WTC11 (cell line): ENCODE measurements around the gene EDARADD. TPM values are rescaled to one million over a fixed set of nuclear protein-coding genes. Genes with fewer than 3 reads are reported as not detected.

Experiments used
- ATAC-seq: fragments of 200-7000 bp; cut with Tn5 transposase; 2 replicates; pipeline ENCODE4 v1.10.0; 2021; ENCODE audit warnings: mild to moderate bottlenecking, moderate library complexity
- CTCF ChIA-PET: fragments of 300-600 bp; sonication (Branson Sonifier 250); formaldehyde crosslinking; loops from one replicate; lab custom pipeline; 2021; ENCODE audit warnings: antibody characterized with exemption; lab: Charles Lee
- POLR2A ChIA-PET: fragments of 350-600 bp; sonication (Branson Sonifier 250); formaldehyde crosslinking; loops from one replicate; lab custom pipeline; 2021; ENCODE audit warnings: antibody characterized with exemption; lab: Charles Lee
- DNase-seq: peaks from one replicate; pipeline ENCODE4 v3.0.0; 2021; ENCODE audit warnings: low spot score
- H3K27ac Mint-ChIP-seq: 2 replicates; pipeline ENCODE4 v1.8.0; 2021; ENCODE audit warnings: mixed read lengths
- H3K27me3 Mint-ChIP-seq: 2 replicates; pipeline ENCODE4 v1.8.0; 2021; ENCODE audit warnings: low read depth, mild to moderate bottlenecking, moderate library complexity, mixed read lengths
- H3K36me3 Mint-ChIP-seq: 2 replicates; pipeline ENCODE4 v1.8.0; 2021; ENCODE audit warnings: mixed read lengths
- H3K4me1 Mint-ChIP-seq: 2 replicates; pipeline ENCODE4 v1.8.0; 2022; ENCODE audit warnings: mixed read lengths
- H3K4me3 Mint-ChIP-seq: 2 replicates; pipeline ENCODE4 v1.8.0; 2021; ENCODE audit warnings: mild to moderate bottlenecking, moderate library complexity, mixed read lengths
- H3K9me3 Mint-ChIP-seq: 2 replicates; pipeline ENCODE4 v1.8.0; 2021; ENCODE audit warnings: mixed read lengths
- CDX4 ChIP-seq: fragments of 250-450 bp; sonication (Bioruptor Pico); IDR thresholded peaks from 2 replicates; pipeline ENCODE4 v1.9.0; 2021; ENCODE audit warnings: moderate library complexity, mild to moderate bottlenecking, inconsistent platforms, borderline replicate concordance
- ERG ChIP-seq: fragments of 250-450 bp; sonication (Bioruptor Pico); IDR thresholded peaks from 2 replicates; pipeline ENCODE4 v1.8.0; 2021; ENCODE audit warnings: mild to moderate bottlenecking
- GABPB1 ChIP-seq: sonication (generic); formaldehyde crosslinking; IDR thresholded peaks from 2 replicates; pipeline ENCODE4 v1.8.1; 2023; ENCODE audit warnings: mild to moderate bottlenecking, missing genetic modification reagents
- IRF2 ChIP-seq: sonication (generic); formaldehyde crosslinking; IDR thresholded peaks from 2 replicates; pipeline ENCODE4 v1.8.0; 2022; ENCODE audit warnings: low read depth, missing genetic modification reagents, borderline replicate concordance
- JAZF1 ChIP-seq: fragments of 250-450 bp; sonication (Bioruptor Pico); IDR thresholded peaks from 2 replicates; pipeline ENCODE4 v1.9.0; 2021; ENCODE audit warnings: moderate library complexity, mild to moderate bottlenecking, inconsistent platforms
- JUN ChIP-seq: sonication (generic); formaldehyde crosslinking; IDR thresholded peaks from 2 replicates; pipeline ENCODE4 v1.8.0; 2023; ENCODE audit warnings: mild to moderate bottlenecking, missing genetic modification reagents
- MLX ChIP-seq: sonication (generic); formaldehyde crosslinking; IDR thresholded peaks from 2 replicates; pipeline ENCODE4 v1.8.1; 2023; ENCODE audit warnings: mild to moderate bottlenecking, missing genetic modification reagents, moderate library complexity
- MYBL2 ChIP-seq: sonication (generic); formaldehyde crosslinking; IDR thresholded peaks from 2 replicates; pipeline ENCODE4 v1.8.1; 2023; ENCODE audit warnings: mild to moderate bottlenecking, moderate library complexity, missing genetic modification reagents
- NFATC4 ChIP-seq: fragments of 250-450 bp; sonication (Bioruptor Pico); IDR thresholded peaks from 2 replicates; pipeline ENCODE4 v1.9.0; 2021; ENCODE audit warnings: mild to moderate bottlenecking
- OVOL2 ChIP-seq: fragments of 250-450 bp; sonication (Bioruptor Pico); IDR thresholded peaks from 2 replicates; pipeline ENCODE4 v1.9.0; 2021; ENCODE audit warnings: mild to moderate bottlenecking, borderline replicate concordance
- PRDM15 ChIP-seq: sonication (generic); formaldehyde crosslinking; IDR thresholded peaks from 2 replicates; pipeline ENCODE4 v1.8.0; 2022; ENCODE audit warnings: missing genetic modification reagents
- SOX15 ChIP-seq: fragments of 250-450 bp; sonication (Bioruptor Pico); IDR thresholded peaks from 2 replicates; pipeline ENCODE4 v1.9.0; 2021; ENCODE audit warnings: mild to moderate bottlenecking
- USF1 ChIP-seq: sonication (generic); formaldehyde crosslinking; IDR thresholded peaks from 2 replicates; pipeline ENCODE4 v1.8.0; 2022; ENCODE audit warnings: mild to moderate bottlenecking, missing genetic modification reagents
- ZNF232 ChIP-seq: sonication (generic); formaldehyde crosslinking; IDR thresholded peaks from 2 replicates; pipeline ENCODE4 v1.8.0; 2022; ENCODE audit warnings: mild to moderate bottlenecking, missing genetic modification reagents
- ZNF396 ChIP-seq: fragments of 250-450 bp; sonication (Bioruptor Pico); IDR thresholded peaks from 2 replicates; pipeline ENCODE4 v1.8.0; 2021; ENCODE audit warnings: mild to moderate bottlenecking, moderate library complexity, borderline replicate concordance
- total RNA-seq: library from RNA; stranded (reverse); gene quantifications from 3 replicates; pipeline ENCODE4 v1.2.3, GENCODE V29; 2021
- TF ChIP-seq, protein P1 (sequence below): sonication (generic); formaldehyde crosslinking; IDR thresholded peaks from 2 replicates; pipeline ENCODE4 v1.8.1; 2023; ENCODE audit warnings: mild to moderate bottlenecking, moderate library complexity, missing genetic modification reagents
- TF ChIP-seq, protein P2 (sequence below): sonication (generic); formaldehyde crosslinking; IDR thresholded peaks from 2 replicates; pipeline ENCODE4 v1.8.0; 2022; ENCODE audit warnings: mild to moderate bottlenecking, missing genetic modification reagents

The EDARADD gene
- total RNA-seq, 1 experiment from 2014 or later, result 5.0 TPM

GRCh38 chr1:236526079-236526478, 132.0 kb downstream of the EDARADD start:
- Mint-ChIP-seq H3K36me3 (no peaks in the 10 kb centered on the region; the same call in 1 of the 2 replicates), H3K27me3 (peaks cover 26% of the 10 kb centered on the region), H3K4me3 (no peak overlapping the region), H3K9me3 (no peaks in the 10 kb centered on the region), H3K27ac (no peak overlapping the region), H3K4me1 (peaks cover 11% of the 10 kb centered on the region)
- ChIA-PET POLR2A (interaction anchor here (0.9 kb wide), 2 partner anchors 18 to 23 kb away, joined by 3 read pairs; no protein-coding TSS in a partner anchor), CTCF (interaction anchor here (1.6 kb wide), 1 partner anchor 34 kb away, joined by 3 read pairs; no protein-coding TSS in a partner anchor)
- TF ChIP-seq, protein P1, sequence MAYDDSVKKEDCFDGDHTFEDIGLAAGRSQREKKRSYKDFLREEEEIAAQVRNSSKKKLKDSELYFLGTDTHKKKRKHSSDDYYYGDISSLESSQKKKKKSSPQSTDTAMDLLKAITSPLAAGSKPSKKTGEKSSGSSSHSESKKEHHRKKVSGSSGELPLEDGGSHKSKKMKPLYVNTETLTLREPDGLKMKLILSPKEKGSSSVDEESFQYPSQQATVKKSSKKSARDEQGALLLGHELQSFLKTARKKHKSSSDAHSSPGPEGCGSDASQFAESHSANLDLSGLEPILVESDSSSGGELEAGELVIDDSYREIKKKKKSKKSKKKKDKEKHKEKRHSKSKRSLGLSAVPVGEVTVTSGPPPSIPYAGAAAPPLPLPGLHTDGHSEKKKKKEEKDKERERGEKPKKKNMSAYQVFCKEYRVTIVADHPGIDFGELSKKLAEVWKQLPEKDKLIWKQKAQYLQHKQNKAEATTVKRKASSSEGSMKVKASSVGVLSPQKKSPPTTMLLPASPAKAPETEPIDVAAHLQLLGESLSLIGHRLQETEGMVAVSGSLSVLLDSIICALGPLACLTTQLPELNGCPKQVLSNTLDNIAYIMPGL (CRISPR knock-in tag), result no peak
- TF ChIP-seq CDX4 (CRISPR knock-in tag) (no peak), ZNF232 (CRISPR knock-in tag) (no peak), ZNF396 (CRISPR knock-in tag) (no peak), JAZF1 (no peak), MYBL2 (no peak), USF1 (CRISPR knock-in tag) (no peak), SOX15 (CRISPR knock-in tag) (no peak), GABPB1 (CRISPR knock-in tag) (no peak), IRF2 (no peak), NFATC4 (CRISPR knock-in tag) (no peak), OVOL2 (CRISPR knock-in tag) (no peak), PRDM15 (no peak), MLX (no peak), ERG (CRISPR knock-in tag) (no peak), JUN (CRISPR knock-in tag) (no peak)
- TF ChIP-seq, protein P2, sequence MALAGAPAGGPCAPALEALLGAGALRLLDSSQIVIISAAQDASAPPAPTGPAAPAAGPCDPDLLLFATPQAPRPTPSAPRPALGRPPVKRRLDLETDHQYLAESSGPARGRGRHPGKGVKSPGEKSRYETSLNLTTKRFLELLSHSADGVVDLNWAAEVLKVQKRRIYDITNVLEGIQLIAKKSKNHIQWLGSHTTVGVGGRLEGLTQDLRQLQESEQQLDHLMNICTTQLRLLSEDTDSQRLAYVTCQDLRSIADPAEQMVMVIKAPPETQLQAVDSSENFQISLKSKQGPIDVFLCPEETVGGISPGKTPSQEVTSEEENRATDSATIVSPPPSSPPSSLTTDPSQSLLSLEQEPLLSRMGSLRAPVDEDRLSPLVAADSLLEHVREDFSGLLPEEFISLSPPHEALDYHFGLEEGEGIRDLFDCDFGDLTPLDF, result no peak
- DNase-seq (no peak), ATAC-seq (no peak)
